Upper lobe of left lung (tissue), 4 donors: Measurements from ENCODE around the gene CPEB3.

ENCODE experiments used
- CTCF ChIP-seq, 6 experiments: fragments of 450-650 bp in 4 of 6; fragments of 200-600 bp in 2 of 6; sonication (generic) in 2 of 6; IDR thresholded peaks; one replicate each; pipeline ENCODE4 v1.5.1; 2016 to 2019; ENCODE audit warnings: antibody characterized with exemption in 6 of 6
- POLR2A ChIP-seq, 4 donors: fragments of 450-650 bp; IDR thresholded peaks; one replicate each; pipeline ENCODE4 v1.5.1; 2016 to 2017; ENCODE audit warnings: antibody characterized with exemption in 4 of 4, mild to moderate bottlenecking in 2 of 4

GRCh38 chr10:92268748-92269147 lies 22.1 kb downstream of the CPEB3 start:
- TF ChIP-seq CTCF (IDR thresholded peaks at IDR 0.05) = no peak
- TF ChIP-seq POLR2A (IDR thresholded peaks at IDR 0.05) = no peak
